Parathyroid adenoma (tissue), 2 donors: ENCODE results near the gene EIF4G1.

Experiments
- H2AFZ ChIP-seq: fragments of 300-600 bp; sonication (generic); one replicate; pipeline ENCODE4 v1.7.0; 2017; ENCODE audit warnings: antibody characterized with exemption, mild to moderate bottlenecking
- H3K27ac ChIP-seq: fragments of 300-600 bp; sonication (generic); one replicate; pipeline ENCODE4 v1.7.0; 2017
- H3K27me3 ChIP-seq: fragments of 300-600 bp; sonication (generic); one replicate; pipeline ENCODE4 v1.7.0; 2017; ENCODE audit warnings: low read length; ENCODE audit not compliant: control insufficient read depth, insufficient read depth
- H3K36me3 ChIP-seq: fragments of 300-600 bp; sonication (generic); one replicate; pipeline ENCODE4 v1.7.0; 2017; ENCODE audit warnings: low read length; ENCODE audit not compliant: control insufficient read depth, insufficient read depth
- H3K4me1 ChIP-seq: fragments of 300-600 bp; sonication (generic); one replicate; pipeline ENCODE4 v1.7.0; 2017; ENCODE audit warnings: control low read depth
- H3K4me2 ChIP-seq: fragments of 300-600 bp; sonication (generic); one replicate; pipeline ENCODE4 v1.7.0; 2017; ENCODE audit warnings: low read length
- H3K4me3 ChIP-seq: fragments of 300-600 bp; sonication (generic); one replicate; pipeline ENCODE4 v1.7.0; 2017; ENCODE audit warnings: low read depth, low read length
- H3K79me2 ChIP-seq: fragments of 300-600 bp; sonication (generic); one replicate; pipeline ENCODE4 v1.7.0; 2017; ENCODE audit warnings: control low read depth
- H3K9ac ChIP-seq: fragments of 300-600 bp; sonication (generic); one replicate; pipeline ENCODE4 v1.7.0; 2017; ENCODE audit warnings: mild to moderate bottlenecking
- H3K9me3 ChIP-seq: fragments of 300-600 bp; sonication (generic); one replicate; pipeline ENCODE4 v1.7.0; 2017; ENCODE audit warnings: low read length; ENCODE audit not compliant: control insufficient read depth
- CTCF ChIP-seq: fragments of 300-600 bp; sonication (generic); IDR thresholded peaks from one replicate; pipeline ENCODE4 v1.7.0; 2017; ENCODE audit warnings: antibody characterized with exemption, mild to moderate bottlenecking
- donor health status: primary hyperparathyroidism.

The EIF4G1 gene

GRCh38 chr3:184307915-184308314, 6.5 kb upstream of the EIF4G1 start:
- H3K9me3 ChIP-seq, result no peaks in the 10 kb centered on the region
- no peak overlapping the region for H2AFZ ChIP-seq
- no peak overlapping the region for H3K4me2 ChIP-seq
- no peaks in the 10 kb centered on the region for H3K36me3 ChIP-seq
- H3K4me3 ChIP-seq, result no peak overlapping the region
- no peak for TF ChIP-seq CTCF
- no peaks in the 10 kb centered on the region for H3K27me3 ChIP-seq
- H3K27ac ChIP-seq, result no peak overlapping the region
- no peak overlapping the region for H3K9ac ChIP-seq
- peaks cover 4% of the 10 kb centered on the region for H3K4me1 ChIP-seq
- no peaks in the 10 kb centered on the region for H3K79me2 ChIP-seq

- Histone ChIP-seq H3K4me2 (no peak overlapping the region), H3K36me3 (no peaks in the 10 kb centered on the region), H3K27me3 (no peaks in the 10 kb centered on the region), H3K4me3 (no peak overlapping the region), H3K9ac (no peak overlapping the region), H3K9me3 (no peaks in the 10 kb centered on the region), H3K27ac (no peak overlapping the region), H3K4me1 (peaks cover 4% of the 10 kb centered on the region), H2AFZ (no peak overlapping the region), H3K79me2 (no peaks in the 10 kb centered on the region)
- TF ChIP-seq CTCF, result no peak
Observed at GRCh38 chr3:184308744-184309143, 5.7 kb upstream of the EIF4G1 start.

GRCh38 chr3:184311633-184312032, 2.8 kb upstream of the EIF4G1 start:
- Histone ChIP-seq H3K27ac (no peak overlapping the region), H3K27me3 (no peaks in the 10 kb centered on the region), H3K79me2 (peaks cover 15% of the 10 kb centered on the region), H3K4me1 (peaks cover 10% of the 10 kb centered on the region), H3K9ac (no peak overlapping the region), H3K36me3 (no peaks in the 10 kb centered on the region), H3K9me3 (no peaks in the 10 kb centered on the region), H3K4me3 (no peak overlapping the region), H2AFZ (no peak overlapping the region), H3K4me2 (no peak overlapping the region)
- TF ChIP-seq CTCF, result no peak

- TF ChIP-seq CTCF, result no peak
- H2AFZ ChIP-seq, result peak overlapping the region; percentile 67
- peak overlapping the region; percentile 99 for H3K4me2 ChIP-seq
- H3K9ac ChIP-seq, result peak overlapping the region; percentile 96
- H3K27me3 ChIP-seq, result no peaks in the 10 kb centered on the region
- peak overlapping the region; percentile 96 for H3K27ac ChIP-seq
- H3K4me1 ChIP-seq, result peaks cover 26% of the 10 kb centered on the region
- H3K9me3 ChIP-seq, result no peaks in the 10 kb centered on the region
- H3K4me3 ChIP-seq, result peak overlapping the region; percentile 86
- H3K36me3 ChIP-seq, result no peaks in the 10 kb centered on the region
- peaks cover 23% of the 10 kb centered on the region for H3K79me2 ChIP-seq
Observed at GRCh38 chr3:184314700-184315542, 515 bp downstream of the EIF4G1 start.

GRCh38 chr3:184315543-184315867, 1.1 kb downstream of the EIF4G1 start:
- Histone ChIP-seq H2AFZ (peak overlapping the region; percentile 67), H3K27me3 (no peaks in the 10 kb centered on the region), H3K4me1 (peaks cover 30% of the 10 kb centered on the region), H3K36me3 (no peaks in the 10 kb centered on the region), H3K9ac (peak overlapping the region; percentile 96), H3K4me3 (peak overlapping the region; percentile 86), H3K9me3 (no peaks in the 10 kb centered on the region), H3K27ac (peak overlapping the region; percentile 96), H3K4me2 (peak overlapping the region; percentile 99), H3K79me2 (peaks cover 27% of the 10 kb centered on the region)
- no peak for TF ChIP-seq CTCF
